Upper lobe of left lung (tissue), 6 donors: ENCODE measurements around the gene FAM83F. TPM values are rescaled to one million over a fixed set of nuclear protein-coding genes. Genes with fewer than 3 reads are reported as not detected.

Experiments used
- ATAC-seq, 2 donors: fragments of 200-7000 bp; cut with Tn5 transposase; one replicate each; pipeline ENCODE4 v1.9.1; 2022; ENCODE audit warnings: mild to moderate bottlenecking in 2 of 2, moderate library complexity in 2 of 2; ENCODE audit not compliant: low FRiP score in 2 of 2
- DNase-seq, 2 donors: peaks; one replicate each; pipeline ENCODE4 v3.0.0-alpha.2; 2019 to 2020
- H3K27ac ChIP-seq, 4 donors: fragments of 200-600 bp; sonication (generic); one replicate each; pipeline ENCODE4 v1.5.1; 2016 to 2019
- H3K27me3 ChIP-seq, 4 donors: fragments of 200-600 bp; sonication (generic); one replicate each; pipeline ENCODE4 v1.5.1; 2017 to 2019
- H3K36me3 ChIP-seq, 4 donors: fragments of 200-600 bp; sonication (generic); one replicate each; pipeline ENCODE4 v1.5.1; 2016 to 2019
- H3K4me1 ChIP-seq, 4 donors: fragments of 200-600 bp; sonication (generic); one replicate each; pipeline ENCODE4 v1.5.1; 2018 to 2019
- H3K4me3 ChIP-seq, 4 donors: fragments of 200-600 bp; sonication (generic); one replicate each; pipeline ENCODE4 v1.5.1; 2017 to 2019; ENCODE audit warnings: mild to moderate bottlenecking in 2 of 4, moderate library complexity in 1 of 4
- H3K9me3 ChIP-seq, 4 donors: fragments of 200-600 bp; sonication (generic); one replicate each; pipeline ENCODE4 v1.5.1; 2018 to 2019
- EP300 ChIP-seq, 4 donors: sonication (generic); formaldehyde crosslinking; IDR thresholded peaks; one replicate each; pipeline ENCODE4 v1.5.1; 2017; ENCODE audit warnings: antibody characterized with exemption in 4 of 4, control low read depth in 2 of 4
- POLR2A ChIP-seq, 4 donors: fragments of 450-650 bp; IDR thresholded peaks; one replicate each; pipeline ENCODE4 v1.5.1; 2016 to 2017; ENCODE audit warnings: antibody characterized with exemption in 4 of 4, mild to moderate bottlenecking in 2 of 4
- POLR2AphosphoS5 ChIP-seq, 2 donors: sonication (generic); formaldehyde crosslinking; IDR thresholded peaks; one replicate each; pipeline ENCODE4 v1.5.1; 2017; ENCODE audit warnings: antibody characterized with exemption in 2 of 2
- WGBS, 2 donors: methylation state at CpG; one replicate each; pipeline ENCODE4 v1.1.5; 2017 to 2018; 5-methylcytosine and 5-hydroxymethylcytosine counted together
- total RNA-seq, 6 donors: library from RNA; depleted of rRNA in 4 of 6; stranded (reverse); fragments of >200 nt in 4 of 6; gene quantifications; one replicate each; pipeline versions ENCODE4 v1.1.0 to v1.2.1, GENCODE V29; 2016 to 2021
- TF ChIP-seq, protein P1 (sequence below), 6 experiments: fragments of 450-650 bp in 4 of 6; fragments of 200-600 bp in 2 of 6; sonication (generic) in 2 of 6; IDR thresholded peaks; one replicate each; pipeline ENCODE4 v1.5.1; 2016 to 2019; ENCODE audit warnings: antibody characterized with exemption in 6 of 6
- donor health status: DM: no; HTN: no; CAD: no; lungs with moderate emphysema.
- donor health status: DM: no; HTN: yes; CAD: no; lungs with severe emphysema.

FAM83F gene
- total RNA-seq, 6 donors from 2014 or later, result 0.23 to 2.8 (median 0.67) TPM

DNA sequence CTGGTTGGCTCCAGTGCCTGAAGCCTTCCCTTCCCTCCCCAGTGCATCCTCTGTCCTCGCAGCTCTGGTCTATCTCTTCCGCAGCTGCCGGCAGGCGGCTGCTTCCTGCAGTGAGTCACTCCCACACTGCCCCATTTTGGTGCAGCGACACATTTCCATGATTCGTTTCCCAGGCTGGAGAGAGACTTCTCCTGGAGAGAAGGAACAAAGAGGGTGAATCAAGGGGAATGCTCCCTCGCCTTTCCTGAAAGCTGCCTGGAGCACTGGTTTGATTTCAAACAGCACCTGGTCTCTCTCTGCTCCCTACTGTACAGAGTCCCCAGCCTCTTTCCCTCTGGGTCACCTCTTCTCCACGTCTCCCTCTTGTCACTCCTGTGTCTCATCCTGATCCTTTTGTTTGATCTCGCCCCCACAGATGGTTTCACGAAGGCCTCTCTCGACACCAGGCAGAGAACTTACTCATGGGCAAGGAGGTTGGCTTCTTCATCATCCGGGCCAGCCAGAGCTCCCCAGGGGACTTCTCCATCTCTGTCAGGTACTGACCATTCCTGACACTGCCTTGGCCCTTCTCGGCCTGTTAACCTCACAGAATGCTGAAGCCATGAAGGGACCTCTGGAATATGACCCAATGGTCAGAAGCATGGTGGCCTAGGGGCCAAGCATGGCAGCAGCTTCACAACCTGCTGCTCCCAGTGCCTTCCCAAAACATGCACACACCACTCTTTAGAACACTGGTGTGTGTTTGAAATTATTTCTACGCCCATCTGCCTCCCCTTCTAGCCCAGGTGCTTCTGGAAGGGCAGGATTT lies 34.9 kb upstream of the FAM83F start, which contains the start of gene TMA7B:
TSS of gene TMA7B (plus strand) at position 758 of the 808 bp plus-strand sequence. CDS start 3,978 bp downstream, outside the sequence.
- Histone ChIP-seq H3K27ac (peak within 1 kb of the TSS in 3 of 4 donors; percentile 51 to 73 (median 61)), H3K27me3 (no peaks in the 10 kb centered on the region), H3K36me3 (no peaks in the 10 kb centered on the region), H3K4me3 (no peak within 1 kb of the TSS), H3K9me3 (no peaks in the 10 kb centered on the region), H3K4me1 (peaks cover 0 to 9% (median 8%) of the 10 kb centered on the region in 4 donors)
- TF ChIP-seq POLR2A (IDR thresholded peaks at IDR 0.05), result no peak
- TF ChIP-seq, protein P1, sequence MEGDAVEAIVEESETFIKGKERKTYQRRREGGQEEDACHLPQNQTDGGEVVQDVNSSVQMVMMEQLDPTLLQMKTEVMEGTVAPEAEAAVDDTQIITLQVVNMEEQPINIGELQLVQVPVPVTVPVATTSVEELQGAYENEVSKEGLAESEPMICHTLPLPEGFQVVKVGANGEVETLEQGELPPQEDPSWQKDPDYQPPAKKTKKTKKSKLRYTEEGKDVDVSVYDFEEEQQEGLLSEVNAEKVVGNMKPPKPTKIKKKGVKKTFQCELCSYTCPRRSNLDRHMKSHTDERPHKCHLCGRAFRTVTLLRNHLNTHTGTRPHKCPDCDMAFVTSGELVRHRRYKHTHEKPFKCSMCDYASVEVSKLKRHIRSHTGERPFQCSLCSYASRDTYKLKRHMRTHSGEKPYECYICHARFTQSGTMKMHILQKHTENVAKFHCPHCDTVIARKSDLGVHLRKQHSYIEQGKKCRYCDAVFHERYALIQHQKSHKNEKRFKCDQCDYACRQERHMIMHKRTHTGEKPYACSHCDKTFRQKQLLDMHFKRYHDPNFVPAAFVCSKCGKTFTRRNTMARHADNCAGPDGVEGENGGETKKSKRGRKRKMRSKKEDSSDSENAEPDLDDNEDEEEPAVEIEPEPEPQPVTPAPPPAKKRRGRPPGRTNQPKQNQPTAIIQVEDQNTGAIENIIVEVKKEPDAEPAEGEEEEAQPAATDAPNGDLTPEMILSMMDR (IDR thresholded peaks at IDR 0.05), result peak in 2 of 6 experiments; percentile 21 to 36
- 73 to 76% methylated on average over 14 of the region's 14 CpGs for WGBS, 2 donors
- DNase-seq, result peak; percentile 27 to 57
- peak; percentile 39 to 44 for ATAC-seq

DNA sequence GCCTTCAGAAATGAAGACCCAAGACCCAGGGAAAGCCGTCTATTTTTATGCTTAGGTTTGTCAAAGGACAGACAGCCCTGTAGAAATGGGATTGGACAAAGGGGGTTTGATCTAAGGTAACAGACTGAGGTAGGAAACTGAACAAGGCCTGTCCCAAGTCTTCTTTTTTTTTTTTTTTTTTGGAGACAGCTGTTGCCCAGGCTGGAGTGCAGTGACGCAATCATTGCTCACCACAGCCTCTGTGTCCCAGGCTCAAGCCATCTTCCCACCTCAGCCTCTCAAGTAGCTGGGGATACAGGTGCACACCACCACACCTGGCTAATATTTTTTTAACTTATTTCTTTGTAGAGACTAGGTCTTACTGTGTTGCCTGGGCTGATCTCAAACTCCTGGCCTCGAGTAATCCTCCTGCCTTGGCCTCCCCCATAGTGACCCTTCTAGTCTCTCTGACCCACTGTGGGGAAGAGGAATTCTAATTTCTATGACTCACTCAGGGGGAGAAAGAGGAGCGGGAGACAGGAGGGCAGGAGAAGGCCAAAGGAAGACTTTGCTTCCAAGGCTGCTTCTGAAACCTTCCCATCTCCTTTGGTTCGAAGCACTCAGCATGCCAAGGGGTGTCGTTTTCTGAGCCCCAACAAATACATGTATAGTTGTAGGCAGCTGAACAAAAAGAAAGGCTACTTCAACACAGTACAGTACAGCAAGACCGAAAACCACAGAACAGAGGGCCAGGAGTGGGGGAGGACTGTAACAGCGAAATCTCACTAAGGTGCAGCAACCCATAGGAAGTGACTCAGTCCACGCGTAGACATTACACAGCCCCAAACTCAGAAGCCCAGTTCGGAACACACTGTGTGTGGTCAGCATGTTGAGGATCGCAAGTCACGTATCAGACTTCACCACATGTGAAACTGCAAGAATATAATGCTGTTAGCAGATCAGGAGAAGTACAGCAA lies 33.7 kb upstream of the FAM83F start:
- peak; percentile 78 to 81 for ATAC-seq
- Histone ChIP-seq H3K27me3 (no peaks in the 10 kb centered on the region), H3K9me3 (no peaks in the 10 kb centered on the region), H3K4me3 (no peak overlapping the region), H3K36me3 (no peaks in the 10 kb centered on the region), H3K27ac (peak overlapping the region; percentile 2 to 73 (median 56)), H3K4me1 (peaks cover 0 to 9% (median 8%) of the 10 kb centered on the region in 4 donors)
- TF ChIP-seq POLR2AphosphoS5 (IDR thresholded peaks at IDR 0.05) (peak; percentile 32 to 52), EP300 (IDR thresholded peaks at IDR 0.05) (no peak)
- peak in 1 of 2 donors; percentile 72 for DNase-seq
- 68 to 80% methylated on average over 13 of the region's 13 CpGs for WGBS, 2 donors

DNA sequence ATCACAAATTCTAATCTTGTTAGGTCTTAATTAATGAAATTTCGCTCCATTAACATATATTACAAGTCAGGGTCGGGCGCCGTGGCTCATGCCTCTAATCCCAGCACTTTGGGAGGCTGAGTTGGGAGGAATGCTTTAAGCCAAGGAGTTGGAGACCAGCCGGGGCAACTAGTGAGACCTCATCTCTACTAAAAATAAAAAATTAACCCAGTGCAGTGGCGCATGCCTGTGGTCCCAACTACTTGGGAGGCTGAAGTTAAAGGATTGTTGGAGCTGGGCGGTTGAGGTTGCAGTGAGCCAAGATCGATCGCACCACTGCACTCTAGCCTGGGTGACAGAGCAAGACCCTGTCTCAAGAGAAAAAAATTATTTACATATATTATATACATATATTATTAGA lies 32.7 kb upstream of the FAM83F start:
- TF ChIP-seq POLR2A (IDR thresholded peaks at IDR 0.05) (no peak), POLR2AphosphoS5 (IDR thresholded peaks at IDR 0.05) (no peak), EP300 (IDR thresholded peaks at IDR 0.05) (no peak)
- TF ChIP-seq, protein P1 (IDR thresholded peaks at IDR 0.05), result no peak
- H3K4me3 ChIP-seq, result no peak overlapping the region
- ATAC-seq (no peak), DNase-seq (no peak)
- no peaks in the 10 kb centered on the region for H3K36me3 ChIP-seq
- H3K27me3 ChIP-seq, result no peaks in the 10 kb centered on the region
- H3K9me3 ChIP-seq, result no peaks in the 10 kb centered on the region
- peaks cover 1 to 9% (median 8%) of the 10 kb centered on the region in 4 donors for H3K4me1 ChIP-seq
- 91 to 94% methylated on average over 9 of the region's 9 CpGs for WGBS, 2 donors
- peak overlapping the region in 2 of 4 donors; percentile 2 to 73 for H3K27ac ChIP-seq

DNA sequence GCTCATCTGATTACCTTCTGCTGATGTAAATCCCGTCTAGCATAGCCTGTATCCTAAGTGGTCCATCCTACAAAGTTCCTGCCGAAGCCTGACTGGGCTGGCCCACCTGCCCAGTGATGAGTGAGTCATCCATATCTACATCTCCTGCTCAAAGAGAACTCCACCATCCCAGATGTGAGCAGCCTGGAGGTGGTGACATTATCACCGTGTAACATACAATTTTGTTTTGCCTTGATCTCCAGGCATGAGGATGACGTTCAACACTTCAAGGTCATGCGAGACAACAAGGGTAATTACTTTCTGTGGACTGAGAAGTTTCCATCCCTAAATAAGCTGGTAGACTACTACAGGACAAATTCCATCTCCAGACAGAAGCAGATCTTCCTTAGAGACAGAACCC lies 29.0 kb upstream of the FAM83F start:
- no peak for ATAC-seq
- TF ChIP-seq, protein P1 (IDR thresholded peaks at IDR 0.05), result no peak
- TF ChIP-seq POLR2A (IDR thresholded peaks at IDR 0.05) (no peak), EP300 (IDR thresholded peaks at IDR 0.05) (no peak), POLR2AphosphoS5 (IDR thresholded peaks at IDR 0.05) (no peak)
- H3K4me3 ChIP-seq, result no peak overlapping the region
- WGBS, 2 donors, result 84 to 89% methylated on average over 5 of the region's 5 CpGs
- peaks cover 8 to 18% (median 14%) of the 10 kb centered on the region in 4 donors for H3K4me1 ChIP-seq
- no peak overlapping the region for H3K27ac ChIP-seq
- no peaks in the 10 kb centered on the region for H3K27me3 ChIP-seq
- H3K9me3 ChIP-seq, result no peaks in the 10 kb centered on the region
- no peaks in the 10 kb centered on the region for H3K36me3 ChIP-seq
- no peak for DNase-seq

DNA sequence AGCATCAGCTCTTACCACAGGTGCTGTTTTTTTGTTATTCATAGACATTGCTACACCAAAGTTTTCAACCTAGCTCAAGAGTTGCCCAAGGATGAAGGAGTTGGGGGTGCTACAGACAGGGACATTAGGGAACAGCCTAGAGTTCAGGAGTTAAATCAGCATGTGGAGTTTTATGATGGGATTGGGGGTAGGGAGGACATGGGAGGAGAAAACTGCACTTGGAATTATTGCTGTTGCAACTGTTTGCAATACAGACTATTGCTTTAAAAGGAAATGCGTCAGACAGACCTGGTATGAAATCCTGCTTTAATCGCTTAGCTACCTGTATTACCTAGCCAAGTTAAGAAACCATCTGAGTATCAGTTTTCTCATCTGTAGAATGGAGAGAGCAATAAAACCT lies 28.3 kb upstream of the FAM83F start:
- ATAC-seq (no peak), DNase-seq (no peak)
- Histone ChIP-seq H3K27ac (no peak overlapping the region), H3K36me3 (no peaks in the 10 kb centered on the region), H3K27me3 (no peaks in the 10 kb centered on the region), H3K4me1 (peaks cover 8 to 18% (median 14%) of the 10 kb centered on the region in 4 donors), H3K9me3 (no peaks in the 10 kb centered on the region), H3K4me3 (no peak overlapping the region)
- TF ChIP-seq, protein P1 (IDR thresholded peaks at IDR 0.05), result no peak
- TF ChIP-seq POLR2AphosphoS5 (IDR thresholded peaks at IDR 0.05), result no peak
- no peak for TF ChIP-seq POLR2A (IDR thresholded peaks at IDR 0.05)
- TF ChIP-seq EP300 (IDR thresholded peaks at IDR 0.05), result no peak
- 94 to 97% methylated on average over 2 of the region's 2 CpGs for WGBS, 2 donors
